PC-3 (cell line): ENCODE data around the gene CATSPERB. TPM values are rescaled to one million over a fixed set of nuclear protein-coding genes. Genes with fewer than 3 reads are reported as not detected.
A peak's percentile ranks its signal among the peaks of the same experiment; 100 is the strongest.

ENCODE experiments used
- ATAC-seq: fragments of 200-7000 bp; cut with Tn5 transposase; 2 replicates; pipeline ENCODE4 v1.9.1; 2020; ENCODE audit warnings: mild to moderate bottlenecking, moderate library complexity
- BruUV-seq: library from RNA; stranded (reverse); fragments of 400-500 nt; replicated peaks from 2 replicates; lab custom pipeline; 2021; lab: Mats Ljungman, UMichigan
- CTCF ChIA-PET: fragments of 300-600 bp; sonication (Branson Sonifier 250); formaldehyde crosslinking; loops from one replicate; lab custom pipeline; 2022; ENCODE audit warnings: antibody characterized with exemption; lab: Charles Lee
- POLR2A ChIA-PET: fragments of 300-600 bp; sonication (Branson Sonifier 250); formaldehyde crosslinking; loops from one replicate; lab custom pipeline; 2022; ENCODE audit warnings: antibody characterized with exemption; ENCODE audit not compliant: unreplicated experiment; lab: Charles Lee
- DNase-seq: peaks from one replicate; pipeline ENCODE4 v3.0.0-alpha.2; 2015
- H2AFZ ChIP-seq: fragments of 300-600 bp; sonication (generic); 2 replicates; pipeline ENCODE4 v1.6.0; 2016; ENCODE audit warnings: antibody characterized with exemption, low read length
- H3F3A ChIP-seq: fragments of 300-600 bp; sonication (generic); one replicate; pipeline ENCODE4 v1.6.0; 2017; ENCODE audit warnings: antibody characterized with exemption, low read length, control low read depth, mild to moderate bottlenecking; ENCODE audit not compliant: unreplicated experiment
- H3K27ac ChIP-seq: fragments of 300-600 bp; sonication (generic); 2 replicates; pipeline ENCODE4 v1.5.1; 2016; ENCODE audit warnings: mild to moderate bottlenecking, low read length
- H3K27me3 ChIP-seq: fragments of 300-600 bp; sonication (generic); 2 replicates; pipeline ENCODE4 v1.6.1; 2016; ENCODE audit warnings: low read length, mixed read lengths
- H3K36me3 ChIP-seq: fragments of 300-600 bp; sonication (generic); 2 replicates; pipeline ENCODE4 v1.6.1; 2016; ENCODE audit warnings: low read depth, mixed run types, low read length, mixed read lengths
- H3K4me1 ChIP-seq: fragments of 300-600 bp; sonication (generic); 2 replicates; pipeline ENCODE4 v1.5.1; 2016; ENCODE audit warnings: low read length; ENCODE audit not compliant: insufficient read depth
- H3K4me2 ChIP-seq: fragments of 300-600 bp; sonication (generic); 2 replicates; pipeline ENCODE4 v1.6.0; 2016; ENCODE audit warnings: low read length
- H3K4me3 ChIP-seq: fragments of 300-600 bp; sonication (generic); 2 replicates; pipeline ENCODE4 v1.5.1; 2016; ENCODE audit warnings: mild to moderate bottlenecking, low read length, mixed read lengths
- H3K79me2 ChIP-seq: fragments of 300-600 bp; sonication (generic); 2 replicates; pipeline ENCODE4 v1.6.1; 2017; ENCODE audit warnings: low read length, mixed read lengths
- H3K9ac ChIP-seq: fragments of 300-600 bp; sonication (generic); 2 replicates; pipeline ENCODE4 v1.6.0; 2016; ENCODE audit warnings: mild to moderate bottlenecking, low read length
- H3K9me2 ChIP-seq: fragments of 300-600 bp; sonication (generic); replicated peaks from 2 replicates; pipeline ENCODE4 v1.6.1; 2016; ENCODE audit warnings: mixed run types, low read length, mixed read lengths
- H3K9me3 ChIP-seq: fragments of 300-600 bp; sonication (generic); 2 replicates; pipeline ENCODE4 v1.6.1; 2016; ENCODE audit warnings: low read length, mixed read lengths
- H4K20me1 ChIP-seq: fragments of 300-600 bp; sonication (generic); 2 replicates; pipeline ENCODE4 v1.6.1; 2016; ENCODE audit warnings: low read length, mixed read lengths
- EZH2 ChIP-seq: fragments of 300-600 bp; sonication (generic); IDR thresholded peaks from one replicate; pipeline ENCODE4 v1.6.1; 2017; ENCODE audit warnings: antibody characterized with exemption, mild to moderate bottlenecking, low read length; ENCODE audit not compliant: unreplicated experiment
- EZH2phosphoT487 ChIP-seq: fragments of 300-600 bp; sonication (generic); IDR thresholded peaks from 2 replicates; pipeline ENCODE4 v1.6.1; 2018; ENCODE audit warnings: mild to moderate bottlenecking, antibody characterized with exemption, low read length, borderline replicate concordance
- intact Hi-C: fragments of 100-400 bp; cut with micrococcal nuclease; formaldehyde crosslinking; loops from 2 replicates; pipeline ENCODE4 v1.9.0; 2023
- total RNA-seq: library from RNA; depleted of rRNA; stranded (reverse); fragments of >200 nt; gene quantifications from 2 replicates; pipeline ENCODE4 v1.2.3, GENCODE V29; 2014
- TF ChIP-seq, protein P1 (sequence below): fragments of 300-600 bp; sonication (generic); conservative IDR thresholded peaks from 2 replicates; pipeline ENCODE4 v1.5.1; 2017; ENCODE audit warnings: antibody characterized with exemption, low read depth, mild to moderate bottlenecking, low read length

Gene CATSPERB
- total RNA-seq, 1 experiment from 2014 or later, result not detected

DNA sequence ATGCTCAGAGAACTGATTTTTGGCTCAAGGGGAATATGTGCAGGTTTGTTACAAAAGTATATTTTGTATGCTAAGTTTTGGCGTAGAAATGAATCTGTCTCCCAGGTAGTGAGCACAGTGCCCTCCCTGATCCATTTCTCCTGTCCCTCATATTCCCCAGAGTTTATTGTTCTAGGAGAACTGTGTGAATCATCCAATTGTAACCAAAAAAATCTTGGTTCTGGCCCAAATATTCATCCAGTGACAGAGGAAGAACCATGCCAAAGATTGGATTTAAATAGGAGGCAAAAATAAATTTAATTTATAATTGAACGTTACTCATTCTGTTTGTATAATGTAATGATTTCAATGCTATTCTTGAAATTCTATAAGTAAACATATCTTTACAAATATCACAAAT lies 4.8 kb downstream of the CATSPERB start:
- intact Hi-C loops, result no loop called here
- no TSS peak for BruUV-seq
- Histone ChIP-seq H3K4me1 (no peaks in the 10 kb centered on the region; the same call in 1 of the 2 replicates), H3K36me3 (no peaks in the 10 kb centered on the region), H3K27ac (no peak overlapping the region), H3K9me3 (no peaks in the 10 kb centered on the region), H4K20me1 (no peaks in the 10 kb centered on the region), H3K79me2 (no peaks in the 10 kb centered on the region), H3K4me3 (no peak overlapping the region), H3K9ac (no peak overlapping the region), H2AFZ (no peak overlapping the region), H3K27me3 (peaks cover 53% of the 10 kb centered on the region), H3K9me2 (no peaks in the 10 kb centered on the region), H3F3A (no peaks in the 10 kb centered on the region), H3K4me2 (no peak overlapping the region)
- peak; percentile 39 for DNase-seq
- ATAC-seq, result no peak
- TF ChIP-seq, protein P1, sequence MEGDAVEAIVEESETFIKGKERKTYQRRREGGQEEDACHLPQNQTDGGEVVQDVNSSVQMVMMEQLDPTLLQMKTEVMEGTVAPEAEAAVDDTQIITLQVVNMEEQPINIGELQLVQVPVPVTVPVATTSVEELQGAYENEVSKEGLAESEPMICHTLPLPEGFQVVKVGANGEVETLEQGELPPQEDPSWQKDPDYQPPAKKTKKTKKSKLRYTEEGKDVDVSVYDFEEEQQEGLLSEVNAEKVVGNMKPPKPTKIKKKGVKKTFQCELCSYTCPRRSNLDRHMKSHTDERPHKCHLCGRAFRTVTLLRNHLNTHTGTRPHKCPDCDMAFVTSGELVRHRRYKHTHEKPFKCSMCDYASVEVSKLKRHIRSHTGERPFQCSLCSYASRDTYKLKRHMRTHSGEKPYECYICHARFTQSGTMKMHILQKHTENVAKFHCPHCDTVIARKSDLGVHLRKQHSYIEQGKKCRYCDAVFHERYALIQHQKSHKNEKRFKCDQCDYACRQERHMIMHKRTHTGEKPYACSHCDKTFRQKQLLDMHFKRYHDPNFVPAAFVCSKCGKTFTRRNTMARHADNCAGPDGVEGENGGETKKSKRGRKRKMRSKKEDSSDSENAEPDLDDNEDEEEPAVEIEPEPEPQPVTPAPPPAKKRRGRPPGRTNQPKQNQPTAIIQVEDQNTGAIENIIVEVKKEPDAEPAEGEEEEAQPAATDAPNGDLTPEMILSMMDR, result no peak
- no peak for TF ChIP-seq EZH2
- TF ChIP-seq EZH2phosphoT487, result no peak
- POLR2A ChIA-PET, result no interaction called here
- CTCF ChIA-PET, result no interaction called here

DNA sequence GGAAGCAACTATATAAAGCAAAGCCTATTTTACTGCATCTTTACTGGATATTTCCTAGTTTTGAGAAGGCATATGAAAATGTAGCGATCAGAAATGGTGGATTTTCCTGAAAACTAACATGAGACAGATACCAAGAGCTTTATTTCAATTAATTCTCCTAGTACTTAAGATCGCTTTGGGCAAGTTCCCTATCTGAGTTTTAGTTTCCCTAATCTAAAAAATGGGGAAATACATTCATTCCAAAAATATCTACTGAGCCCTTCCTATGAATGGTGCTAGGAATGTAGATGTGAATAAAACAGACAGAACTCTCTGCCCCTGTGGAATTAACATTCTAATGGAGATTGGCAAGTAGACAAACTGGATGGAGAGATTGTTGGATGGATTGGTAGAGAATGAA lies 8.4 kb downstream of the CATSPERB start:
- BruUV-seq, result no TSS peak
- intact Hi-C loops, result no loop called here
- no peak overlapping the region for H2AFZ ChIP-seq
- CTCF ChIA-PET, result no interaction called here
- H3K36me3 ChIP-seq, result no peaks in the 10 kb centered on the region
- no peak for DNase-seq
- H3K9me3 ChIP-seq, result no peaks in the 10 kb centered on the region
- no peak overlapping the region for H3K4me3 ChIP-seq
- H3F3A ChIP-seq, result no peaks in the 10 kb centered on the region
- POLR2A ChIA-PET, result no interaction called here
- ATAC-seq, result no peak
- H3K4me2 ChIP-seq, result no peak overlapping the region
- no peak overlapping the region for H3K9ac ChIP-seq
- H4K20me1 ChIP-seq, result no peaks in the 10 kb centered on the region
- no peak overlapping the region for H3K27ac ChIP-seq
- H3K4me1 ChIP-seq, result no peaks in the 10 kb centered on the region; the same call in 1 of the 2 replicates
- no peaks in the 10 kb centered on the region for H3K9me2 ChIP-seq
- H3K27me3 ChIP-seq, result peaks cover 39% of the 10 kb centered on the region
- no peak for TF ChIP-seq EZH2
- TF ChIP-seq EZH2phosphoT487, result no peak
- TF ChIP-seq, protein P1, result no peak
- no peaks in the 10 kb centered on the region for H3K79me2 ChIP-seq

DNA sequence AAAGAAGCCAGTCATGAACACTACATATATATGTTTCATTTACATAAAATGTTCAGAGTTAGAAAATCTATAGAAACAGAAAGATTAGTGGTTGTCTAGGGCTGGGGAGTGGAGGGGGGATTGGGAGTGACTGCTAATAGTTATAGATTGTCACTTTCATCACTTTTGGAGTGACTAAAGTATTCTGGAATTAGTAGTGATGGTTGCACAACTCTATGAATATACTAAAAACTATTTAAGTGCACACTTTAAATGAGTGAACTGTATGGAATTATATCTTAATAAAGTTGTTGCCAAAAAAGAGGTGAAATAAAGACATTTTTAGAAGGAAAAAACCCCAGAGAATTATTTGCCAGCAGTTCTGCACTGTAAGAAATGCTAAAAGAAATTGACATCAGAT lies 9.5 kb downstream of the CATSPERB start:
- no peak overlapping the region for H3K4me2 ChIP-seq
- ChIA-PET POLR2A (no interaction called here), CTCF (no interaction called here)
- H3K27ac ChIP-seq, result no peak overlapping the region
- H4K20me1 ChIP-seq, result no peaks in the 10 kb centered on the region
- H3K27me3 ChIP-seq, result peaks cover 38% of the 10 kb centered on the region
- H3K9me3 ChIP-seq, result no peaks in the 10 kb centered on the region
- no peaks in the 10 kb centered on the region for H3K9me2 ChIP-seq
- intact Hi-C loops, result no loop called here
- no peaks in the 10 kb centered on the region for H3K36me3 ChIP-seq
- BruUV-seq, result no TSS peak
- H3K9ac ChIP-seq, result no peak overlapping the region
- ATAC-seq (no peak), DNase-seq (no peak)
- H3K4me1 ChIP-seq, result no peaks in the 10 kb centered on the region; the same call in 1 of the 2 replicates
- H2AFZ ChIP-seq, result no peak overlapping the region
- no peak for TF ChIP-seq EZH2phosphoT487
- TF ChIP-seq, protein P1, result no peak
- TF ChIP-seq EZH2, result no peak
- no peaks in the 10 kb centered on the region for H3K79me2 ChIP-seq
- H3K4me3 ChIP-seq, result no peak overlapping the region
- H3F3A ChIP-seq, result no peaks in the 10 kb centered on the region
